HCT116 (cell line): Measurements from ENCODE around the gene AIFM2.

Experiments used
- ATF3 ChIP-seq: IDR thresholded peaks from 2 replicates; pipeline ENCODE4 v1.6.1; 2012
- CTCF ChIP-seq, 3 experiments: fragments of 200-600 bp in 1 of 3; sonication (generic) in 1 of 3; IDR thresholded peaks in 2 of 3; conservative IDR thresholded peaks in 1 of 3; 2 replicates each; pipeline ENCODE4 v1.5.1; 2012 to 2017; ENCODE audit warnings: low read depth in 2 of 3, low read length in 2 of 3, antibody characterized with exemption in 1 of 3, borderline replicate concordance in 1 of 3, control low read depth in 1 of 3, mild to moderate bottlenecking in 1 of 3, mixed read lengths in 1 of 3, mixed run types in 1 of 3, moderate library complexity in 1 of 3; ENCODE audit not compliant: insufficient read depth in 1 of 3
- MAX ChIP-seq: IDR thresholded peaks from 2 replicates; pipeline ENCODE4 v1.6.1; 2012
- POLR2A ChIP-seq: IDR thresholded peaks from 2 replicates; pipeline ENCODE4 v1.7.0; 2011; ENCODE audit warnings: borderline replicate concordance; ENCODE audit not compliant: insufficient read depth, insufficient read length; ENCODE audit errors: extremely low read depth
- POLR2AphosphoS5 ChIP-seq: IDR thresholded peaks from 2 replicates; pipeline ENCODE4 v1.6.1; 2011; ENCODE audit warnings: mild to moderate bottlenecking, low read depth, low read length, moderate library complexity
- REST ChIP-seq: IDR thresholded peaks from 2 replicates; pipeline ENCODE4 v1.6.1; 2012; ENCODE audit warnings: low read depth
- SP1 ChIP-seq: IDR thresholded peaks from 2 replicates; pipeline ENCODE4 v1.6.1; 2012; ENCODE audit warnings: low read depth
- SRF ChIP-seq: IDR thresholded peaks from 2 replicates; pipeline ENCODE4 v1.6.1; 2012; ENCODE audit warnings: low read depth

GRCh38 chr10:70137927-70138883, 5.6 kb upstream of the AIFM2 start:
- TF ChIP-seq POLR2AphosphoS5 (no peak), CTCF (IDR thresholded peaks at IDR 0.05 in 2 of 3, conservative IDR thresholded peaks at IDR 0.05 in 1 of 3; ENCODE audit: borderline replicate concordance in 1 of 3, insufficient read depth in 1 of 3, low read depth in 2 of 3, low read length in 2 of 3) (no peak), POLR2A (no peak), REST (no peak), ATF3 (no peak), SRF (no peak), MAX (no peak), SP1 (no peak)
